Activated CD8-positive, alpha-beta T cell treated with anti-CD3 and anti-CD28 coated beads for 36 hours (primary cell): Measurements from ENCODE around the gene GAB1. TPM values are rescaled to one million over a fixed set of nuclear protein-coding genes. Genes with fewer than 3 reads are reported as not detected.

Experiments used
- ATAC-seq: fragments of 200-7000 bp; cut with Tn5 transposase; one replicate; pipeline ENCODE4 v1.10.0; 2021; ENCODE audit warnings: mild to moderate bottlenecking, moderate library complexity
- CTCF ChIA-PET: fragments of 350-600 bp; sonication (Branson Sonifier 250); formaldehyde crosslinking; loops from one replicate; lab custom pipeline; 2021; ENCODE audit warnings: antibody characterized with exemption; lab: Charles Lee
- POLR2A ChIA-PET: fragments of 350-600 bp; sonication (Branson Sonifier 250); formaldehyde crosslinking; loops from one replicate; lab custom pipeline; 2021; ENCODE audit warnings: antibody characterized with exemption; lab: Charles Lee
- DNase-seq: peaks from one replicate; pipeline ENCODE4 v3.0.0-alpha.2; 2020
- H3K27ac Mint-ChIP-seq: one replicate; pipeline ENCODE4 v1.8.0; 2021; ENCODE audit warnings: mild to moderate bottlenecking, mixed read lengths
- H3K27me3 Mint-ChIP-seq: one replicate; pipeline ENCODE4 v1.8.0; 2021; ENCODE audit warnings: mixed read lengths
- H3K36me3 Mint-ChIP-seq: one replicate; pipeline ENCODE4 v1.8.0; 2021; ENCODE audit warnings: low read depth, mixed read lengths
- H3K4me1 Mint-ChIP-seq: one replicate; pipeline ENCODE4 v1.8.0; 2021; ENCODE audit warnings: low read depth, mixed read lengths
- H3K4me3 Mint-ChIP-seq: one replicate; pipeline ENCODE4 v1.8.0; 2021; ENCODE audit warnings: mild to moderate bottlenecking, moderate library complexity, mixed read lengths
- H3K9me3 Mint-ChIP-seq: one replicate; pipeline ENCODE4 v1.8.0; 2021; ENCODE audit warnings: mixed read lengths
- intact Hi-C: fragments of 100-400 bp; cut with micrococcal nuclease; formaldehyde crosslinking; loops from one replicate; pipeline ENCODE4 v1.10.0; 2022
- total RNA-seq, 2 experiments: library from RNA; stranded (reverse); gene quantifications; one replicate each; pipeline ENCODE4 v1.2.3, GENCODE V29; 2021
- TF ChIP-seq, protein P1 (sequence below): fragments of 200-600 bp; IDR thresholded peaks from one replicate; pipeline ENCODE4 v1.8.0; 2022; ENCODE audit warnings: antibody characterized with exemption, mild to moderate bottlenecking

Gene GAB1
- total RNA-seq, 2 experiments from 2014 or later, result 0.20 to 0.34 TPM

- POLR2A ChIA-PET, result no interaction called here
- CTCF ChIA-PET, result no interaction called here
- Mint-ChIP-seq H3K9me3 (no peaks in the 10 kb centered on the region), H3K27me3 (peaks cover 2% of the 10 kb centered on the region), H3K4me3 (no peak overlapping the region), H3K36me3 (no peaks in the 10 kb centered on the region), H3K27ac (no peak overlapping the region), H3K4me1 (no peaks in the 10 kb centered on the region)
- DNase-seq (no peak), ATAC-seq (no peak)
- intact Hi-C loops, result no loop called here
- TF ChIP-seq, protein P1, sequence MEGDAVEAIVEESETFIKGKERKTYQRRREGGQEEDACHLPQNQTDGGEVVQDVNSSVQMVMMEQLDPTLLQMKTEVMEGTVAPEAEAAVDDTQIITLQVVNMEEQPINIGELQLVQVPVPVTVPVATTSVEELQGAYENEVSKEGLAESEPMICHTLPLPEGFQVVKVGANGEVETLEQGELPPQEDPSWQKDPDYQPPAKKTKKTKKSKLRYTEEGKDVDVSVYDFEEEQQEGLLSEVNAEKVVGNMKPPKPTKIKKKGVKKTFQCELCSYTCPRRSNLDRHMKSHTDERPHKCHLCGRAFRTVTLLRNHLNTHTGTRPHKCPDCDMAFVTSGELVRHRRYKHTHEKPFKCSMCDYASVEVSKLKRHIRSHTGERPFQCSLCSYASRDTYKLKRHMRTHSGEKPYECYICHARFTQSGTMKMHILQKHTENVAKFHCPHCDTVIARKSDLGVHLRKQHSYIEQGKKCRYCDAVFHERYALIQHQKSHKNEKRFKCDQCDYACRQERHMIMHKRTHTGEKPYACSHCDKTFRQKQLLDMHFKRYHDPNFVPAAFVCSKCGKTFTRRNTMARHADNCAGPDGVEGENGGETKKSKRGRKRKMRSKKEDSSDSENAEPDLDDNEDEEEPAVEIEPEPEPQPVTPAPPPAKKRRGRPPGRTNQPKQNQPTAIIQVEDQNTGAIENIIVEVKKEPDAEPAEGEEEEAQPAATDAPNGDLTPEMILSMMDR, result no peak
These were observed 50.1 kb downstream of the GAB1 start for GRCh38 chr4:143386812-143387211.

- Mint-ChIP-seq H3K36me3 (no peaks in the 10 kb centered on the region), H3K27me3 (peaks cover 5% of the 10 kb centered on the region)
- CTCF ChIA-PET, result no interaction called here
These were observed 53.0 kb downstream of the GAB1 start for GRCh38 chr4:143389579-143390195.

GRCh38 chr4:143390764-143391163 is 54.1 kb downstream of the GAB1 start:
- ATAC-seq (no peak), DNase-seq (no peak)
- no peak overlapping the region for H3K4me3 Mint-ChIP-seq
- H3K9me3 Mint-ChIP-seq, result no peaks in the 10 kb centered on the region
- H3K27ac Mint-ChIP-seq, result no peak overlapping the region
- ChIA-PET POLR2A (no interaction called here), CTCF (no interaction called here)
- intact Hi-C loops, result no loop called here
- H3K4me1 Mint-ChIP-seq, result no peaks in the 10 kb centered on the region
- peaks cover 8% of the 10 kb centered on the region for H3K27me3 Mint-ChIP-seq
- H3K36me3 Mint-ChIP-seq, result no peaks in the 10 kb centered on the region
- TF ChIP-seq, protein P1, result no peak

More at GRCh38 chr4:143389579-143390195, 53.0 kb downstream of the GAB1 start:
- TF ChIP-seq, protein P1, result no peak
- H3K27ac Mint-ChIP-seq, result no peak overlapping the region
- no peak overlapping the region for H3K4me3 Mint-ChIP-seq
- intact Hi-C loops, result no loop called here
- no peaks in the 10 kb centered on the region for H3K9me3 Mint-ChIP-seq
- POLR2A ChIA-PET, result no interaction called here
- no peaks in the 10 kb centered on the region for H3K4me1 Mint-ChIP-seq
- ATAC-seq (no peak), DNase-seq (no peak)

DNA sequence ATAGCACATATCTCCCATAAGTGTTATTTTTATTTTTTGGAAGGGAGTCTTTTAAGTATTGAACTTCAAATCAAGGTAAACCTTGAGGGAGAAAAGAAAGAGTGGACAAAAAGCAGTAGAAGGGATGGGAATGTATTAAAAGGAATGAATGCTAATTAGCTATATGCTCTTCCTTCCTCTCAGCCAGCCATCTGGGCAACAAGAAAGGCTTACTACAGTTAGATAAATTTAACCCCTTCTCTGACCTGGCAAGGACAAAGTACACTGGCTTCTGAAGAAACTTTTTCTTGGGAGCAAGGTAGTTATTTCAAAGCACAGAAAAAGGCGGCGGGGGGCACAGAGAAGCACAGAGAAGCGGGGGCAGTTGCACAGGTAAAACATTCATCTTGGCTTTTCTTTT is 54.6 kb downstream of the GAB1 start:
- H3K27me3 Mint-ChIP-seq, result peaks cover 13% of the 10 kb centered on the region
- no peaks in the 10 kb centered on the region for H3K4me1 Mint-ChIP-seq
- intact Hi-C loops, result no loop called here
- ATAC-seq (no peak), DNase-seq (no peak)
- H3K9me3 Mint-ChIP-seq, result no peaks in the 10 kb centered on the region
- CTCF ChIA-PET, result no interaction called here
- TF ChIP-seq, protein P1, result no peak
- no peak overlapping the region for H3K27ac Mint-ChIP-seq
- no peak overlapping the region for H3K4me3 Mint-ChIP-seq
- POLR2A ChIA-PET, result no interaction called here
- no peaks in the 10 kb centered on the region for H3K36me3 Mint-ChIP-seq

GRCh38 chr4:143391895-143392294 is 55.2 kb downstream of the GAB1 start:
- H3K27me3 Mint-ChIP-seq, result peaks cover 17% of the 10 kb centered on the region

More at GRCh38 chr4:143391895-143392294, 55.2 kb downstream of the GAB1 start:
- no peak overlapping the region for H3K27ac Mint-ChIP-seq
- TF ChIP-seq, protein P1, result no peak
- ChIA-PET POLR2A (no interaction called here), CTCF (no interaction called here)
- no peak overlapping the region for H3K4me3 Mint-ChIP-seq
- intact Hi-C loops, result no loop called here
- ATAC-seq (no peak), DNase-seq (no peak)
- no peaks in the 10 kb centered on the region for H3K4me1 Mint-ChIP-seq
- no peaks in the 10 kb centered on the region for H3K36me3 Mint-ChIP-seq
- no peaks in the 10 kb centered on the region for H3K9me3 Mint-ChIP-seq
